ENCODE data around the gene GINS3. TPM values are rescaled to one million over a fixed set of nuclear protein-coding genes. Genes with fewer than 3 reads are reported as not detected.
"Not testable (repeated sequence)": the region's sequence is repeated elsewhere in the genome, so short reads cannot be mapped to it uniquely, and the experiment has no call there.

The GINS3 gene
- total RNA-seq, 6 experiments from 2014 or later = 0.68 to 3.3 (median 1.2) TPM

DNA sequence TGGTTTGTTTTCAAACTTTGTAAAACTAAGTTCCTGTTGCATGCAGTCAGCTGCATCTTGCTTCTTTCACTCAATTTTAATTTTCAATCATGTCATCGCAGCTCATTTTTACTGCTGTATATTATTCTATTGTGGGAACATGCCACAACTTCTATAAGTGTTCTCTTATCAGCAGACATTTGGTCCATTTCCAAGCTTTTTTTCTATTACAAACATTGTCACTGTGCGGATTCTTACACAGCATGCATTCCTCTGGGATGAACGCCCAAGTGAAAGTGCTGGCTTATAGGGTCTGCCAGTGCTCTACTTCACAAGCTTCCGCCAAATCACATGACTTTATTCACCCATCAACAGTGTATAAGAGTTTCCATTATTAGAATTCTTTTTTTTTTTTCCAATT is 22.7 kb downstream of the GINS3 start:
- Histone ChIP-seq H3K27me3 (no peaks in the 10 kb centered on the region), H3K4me1 (no peaks in the 10 kb centered on the region), H3K36me3 (no peaks in the 10 kb centered on the region), H3K4me3 (no peak overlapping the region), H3K27ac (no peak overlapping the region), H3K9me3 (no peaks in the 10 kb centered on the region)
- no peak for DNase-seq
- no peak for TF ChIP-seq POLR2A (IDR thresholded peaks at IDR 0.05)
- TF ChIP-seq, protein P1, sequence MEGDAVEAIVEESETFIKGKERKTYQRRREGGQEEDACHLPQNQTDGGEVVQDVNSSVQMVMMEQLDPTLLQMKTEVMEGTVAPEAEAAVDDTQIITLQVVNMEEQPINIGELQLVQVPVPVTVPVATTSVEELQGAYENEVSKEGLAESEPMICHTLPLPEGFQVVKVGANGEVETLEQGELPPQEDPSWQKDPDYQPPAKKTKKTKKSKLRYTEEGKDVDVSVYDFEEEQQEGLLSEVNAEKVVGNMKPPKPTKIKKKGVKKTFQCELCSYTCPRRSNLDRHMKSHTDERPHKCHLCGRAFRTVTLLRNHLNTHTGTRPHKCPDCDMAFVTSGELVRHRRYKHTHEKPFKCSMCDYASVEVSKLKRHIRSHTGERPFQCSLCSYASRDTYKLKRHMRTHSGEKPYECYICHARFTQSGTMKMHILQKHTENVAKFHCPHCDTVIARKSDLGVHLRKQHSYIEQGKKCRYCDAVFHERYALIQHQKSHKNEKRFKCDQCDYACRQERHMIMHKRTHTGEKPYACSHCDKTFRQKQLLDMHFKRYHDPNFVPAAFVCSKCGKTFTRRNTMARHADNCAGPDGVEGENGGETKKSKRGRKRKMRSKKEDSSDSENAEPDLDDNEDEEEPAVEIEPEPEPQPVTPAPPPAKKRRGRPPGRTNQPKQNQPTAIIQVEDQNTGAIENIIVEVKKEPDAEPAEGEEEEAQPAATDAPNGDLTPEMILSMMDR (IDR thresholded peaks at IDR 0.05) = no peak
- intact Hi-C loops (cut with DNase I) = no loop called here
- 70% methylated on average over 4 of the region's 4 CpGs for WGBS (ENCODE audit: insufficient coverage, low coverage, low lambda C conversion rate, missing lambda C conversion rate)
- ATAC-seq = no peak

DNA sequence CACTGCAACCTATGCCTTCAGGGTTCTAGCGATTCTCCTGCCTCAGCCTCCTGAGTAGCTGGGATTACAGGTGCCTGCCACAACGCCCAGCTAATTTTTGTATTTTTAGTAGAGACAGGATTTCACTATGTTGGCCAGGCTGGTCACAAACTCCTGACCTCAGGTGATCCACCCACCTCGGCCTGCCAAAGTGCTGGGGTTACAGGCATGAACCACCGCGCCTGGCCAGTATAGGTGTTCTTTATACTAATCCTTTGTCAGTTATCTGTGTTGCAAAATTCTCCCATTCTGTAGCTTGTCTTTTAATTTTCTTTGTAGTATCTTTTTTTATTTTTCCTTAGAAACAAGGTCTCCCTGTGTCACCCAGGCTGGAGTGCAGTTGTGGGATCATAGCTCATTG is 23.7 kb downstream of the GINS3 start:
- intact Hi-C loops (cut with DNase I); H3K27me3 ChIP-seq; H3K4me3 ChIP-seq; H3K4me1 ChIP-seq; H3K9me3 ChIP-seq; H3K36me3 ChIP-seq; H3K27ac ChIP-seq: not testable (repeated sequence)
- ATAC-seq (peak in 1 of 4 donors; percentile 36), DNase-seq (peak in 2 of 3 donors; percentile 17 to 59)
- WGBS (ENCODE audit: insufficient coverage, low coverage, low lambda C conversion rate, missing lambda C conversion rate) = 88% methylated on average over 4 of the region's 5 CpGs

DNA sequence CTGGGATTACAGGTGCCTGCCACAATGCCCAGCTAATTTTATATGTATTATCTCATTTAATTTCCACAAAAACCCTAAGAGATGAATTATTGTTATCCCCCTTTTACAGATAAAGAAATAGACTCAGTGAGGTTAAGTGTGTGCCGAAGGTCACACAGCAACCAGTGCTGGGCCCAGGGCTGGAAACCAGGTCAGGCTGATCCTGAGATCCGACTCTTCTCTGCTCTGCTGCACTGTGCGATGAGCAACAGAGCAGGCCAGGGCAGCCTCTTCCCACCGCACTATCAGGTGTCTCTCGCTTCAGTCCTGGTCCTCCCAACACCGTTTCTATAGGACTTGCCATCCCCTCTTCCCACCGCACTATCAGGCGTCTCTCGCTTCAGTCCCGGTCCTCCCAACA is 24.8 kb downstream of the GINS3 start:
- intact Hi-C loops (cut with DNase I) = no loop called here
- TF ChIP-seq, protein P1 (IDR thresholded peaks at IDR 0.05) = no peak
- TF ChIP-seq POLR2A (IDR thresholded peaks at IDR 0.05) = no peak
- H3K4me1 ChIP-seq = no peaks in the 10 kb centered on the region
- H3K27me3 ChIP-seq = no peaks in the 10 kb centered on the region
- no peak overlapping the region for H3K4me3 ChIP-seq
- DNase-seq (peak in 1 of 3 donors; percentile 13), ATAC-seq (no peak)
- H3K36me3 ChIP-seq = no peaks in the 10 kb centered on the region
- WGBS (ENCODE audit: insufficient coverage, low coverage, low lambda C conversion rate, missing lambda C conversion rate) = 86% methylated on average over 8 of the region's 10 CpGs
- H3K9me3 ChIP-seq = no peaks in the 10 kb centered on the region
- H3K27ac ChIP-seq = no peak overlapping the region

DNA sequence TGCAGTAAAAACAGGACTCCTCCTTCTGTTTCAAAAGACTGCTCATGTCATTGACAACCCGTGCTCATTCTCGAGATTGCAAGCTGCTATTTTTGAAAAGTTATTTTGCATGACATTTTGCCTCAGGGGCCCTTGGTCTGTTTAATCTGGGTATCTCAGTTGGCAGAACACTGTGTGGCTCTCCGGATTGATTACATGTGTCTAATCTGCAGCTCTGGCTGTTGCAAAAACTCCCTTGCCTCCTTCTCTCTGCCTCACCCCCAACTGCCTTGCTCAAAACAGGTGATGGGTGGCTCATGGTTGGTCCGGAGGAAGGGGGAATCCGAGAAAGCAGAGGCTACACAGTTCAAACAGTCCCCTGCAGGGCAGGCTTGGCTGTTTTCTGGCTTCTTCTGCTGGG is 25.3 kb downstream of the GINS3 start:
- Histone ChIP-seq H3K9me3 (no peaks in the 10 kb centered on the region), H3K27ac (no peak overlapping the region), H3K27me3 (no peaks in the 10 kb centered on the region), H3K36me3 (no peaks in the 10 kb centered on the region), H3K4me1 (no peaks in the 10 kb centered on the region), H3K4me3 (no peak overlapping the region)
- ATAC-seq = peak in 2 of 4 donors; percentile 30 to 60
- DNase-seq = peak in 2 of 3 donors; percentile 5 to 61
- intact Hi-C loops (cut with DNase I) = no loop called here
- no peak for TF ChIP-seq POLR2A (IDR thresholded peaks at IDR 0.05)
- TF ChIP-seq, protein P1 (IDR thresholded peaks at IDR 0.05) = no peak
- 51% methylated on average over 5 of the region's 5 CpGs for WGBS (ENCODE audit: insufficient coverage, low coverage, low lambda C conversion rate, missing lambda C conversion rate)

DNA sequence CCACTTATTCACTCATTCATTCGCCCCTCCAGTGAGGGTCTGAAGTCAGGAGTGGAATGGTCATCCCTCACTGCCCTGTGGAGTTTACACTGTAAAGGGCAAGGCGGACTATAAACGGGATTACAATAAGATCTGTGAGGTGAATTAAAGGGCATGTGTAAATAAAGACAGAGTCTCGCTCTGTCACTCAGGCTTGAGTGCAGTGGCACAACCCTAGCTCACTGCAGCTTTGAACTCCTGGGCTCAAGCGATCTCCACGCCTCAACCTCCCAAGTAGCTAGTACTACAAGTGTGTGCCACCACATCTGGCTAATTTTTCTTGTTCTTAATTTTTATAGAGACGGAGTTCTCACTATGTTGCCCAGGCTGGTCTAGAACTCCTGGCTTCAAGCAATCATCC is 25.8 kb downstream of the GINS3 start:
- intact Hi-C loops (cut with DNase I) = no loop called here
- Histone ChIP-seq H3K9me3 (no peaks in the 10 kb centered on the region), H3K27me3 (no peaks in the 10 kb centered on the region), H3K36me3 (no peaks in the 10 kb centered on the region), H3K4me1 (no peaks in the 10 kb centered on the region), H3K4me3 (no peak overlapping the region), H3K27ac (no peak overlapping the region)
- DNase-seq = peak in 1 of 3 donors; percentile 3
- peak in 2 of 4 donors; percentile 20 to 25 for ATAC-seq
- TF ChIP-seq, protein P1 (IDR thresholded peaks at IDR 0.05) = no peak
- no peak for TF ChIP-seq POLR2A (IDR thresholded peaks at IDR 0.05)
- 81% methylated on average over 6 of the region's 7 CpGs for WGBS (ENCODE audit: insufficient coverage, low coverage, low lambda C conversion rate, missing lambda C conversion rate)
